DMS53 (cell line): ENCODE data around the gene RHOT1.
"Not testable (repeated sequence)": the region's sequence is repeated elsewhere in the genome, so short reads cannot be mapped to it uniquely, and the experiment has no call there.

Experiments used
- DNase-seq: peaks from one replicate; lab custom pipeline; 2025; lab: John Stamatoyannopoulos, UW

The RHOT1 gene

GRCh38 chr17:32159586-32160438 is 17.5 kb downstream of the RHOT1 start:
- DNase-seq, result no peak

GRCh38 chr17:32160526-32160925 is 18.2 kb downstream of the RHOT1 start:
- DNase-seq, result no peak

GRCh38 chr17:32161029-32161428 is 18.7 kb downstream of the RHOT1 start:
- DNase-seq, result no peak

- DNase-seq, result no peak
These were observed 19.4 kb downstream of the RHOT1 start for GRCh38 chr17:32161506-32162365.

- no peak for DNase-seq
These were observed 32.6 kb downstream of the RHOT1 start for GRCh38 chr17:32174889-32175288.

- not testable (repeated sequence) for DNase-seq
These were observed 36.4 kb downstream of the RHOT1 start for GRCh38 chr17:32178679-32179078.

GRCh38 chr17:32179103-32179502 is 36.8 kb downstream of the RHOT1 start:
- not testable (repeated sequence) for DNase-seq

- not testable (repeated sequence) for DNase-seq
These were observed 37.2 kb downstream of the RHOT1 start for GRCh38 chr17:32179526-32179925.

- DNase-seq, result not testable (repeated sequence)
These were observed 38.0 kb downstream of the RHOT1 start for GRCh38 chr17:32180262-32180661.

- DNase-seq, result no peak
These were observed 43.6 kb downstream of the RHOT1 start for GRCh38 chr17:32185875-32186274.

- DNase-seq, result no peak
These were observed 45.0 kb downstream of the RHOT1 start for GRCh38 chr17:32187271-32187670.

- DNase-seq, result no peak
These were observed 47.0 kb downstream of the RHOT1 start for GRCh38 chr17:32189343-32189742.

GRCh38 chr17:32191306-32191705 is 49.0 kb downstream of the RHOT1 start:
- DNase-seq, result no peak

- no peak for DNase-seq
These were observed 50.1 kb downstream of the RHOT1 start for GRCh38 chr17:32192379-32192778.

GRCh38 chr17:32197987-32198386 is 55.7 kb downstream of the RHOT1 start:
- no peak for DNase-seq

GRCh38 chr17:32206861-32207260 is 64.6 kb downstream of the RHOT1 start:
- no peak for DNase-seq

- no peak for DNase-seq
These were observed 66.1 kb downstream of the RHOT1 start for GRCh38 chr17:32208436-32208835.

GRCh38 chr17:32209608-32210007 is 67.3 kb downstream of the RHOT1 start:
- DNase-seq, result no peak

- no peak for DNase-seq
These were observed 69.4 kb downstream of the RHOT1 start for GRCh38 chr17:32211671-32212070.

- DNase-seq, result no peak
These were observed 73.4 kb downstream of the RHOT1 start for GRCh38 chr17:32215696-32216095.

GRCh38 chr17:32222621-32223020 is 80.3 kb downstream of the RHOT1 start:
- DNase-seq, result no peak

- DNase-seq, result no peak
These were observed 81.4 kb downstream of the RHOT1 start for GRCh38 chr17:32223703-32224102.

- no peak for DNase-seq
These were observed 84.6 kb downstream of the RHOT1 start for GRCh38 chr17:32226886-32227285.
